ENCODE data around the gene RASGRF2. TPM values are rescaled to one million over a fixed set of nuclear protein-coding genes. Genes with fewer than 3 reads are reported as not detected.

The RASGRF2 gene
- total and polyA plus RNA-seq, 2 experiments from 2014 or later: 0.04 TPM; not detected in 1

GRCh38 chr5:80926536-80926935 is 33.6 kb upstream of the RASGRF2 start:
- Histone ChIP-seq H3K79me2 (ENCODE audit: insufficient read depth) (no peaks in the 10 kb centered on the region), H2AFZ (no peak overlapping the region), H3K36me3 (ENCODE audit: low read depth) (no peaks in the 10 kb centered on the region), H3K9me3 (ENCODE audit: low read depth) (no peaks in the 10 kb centered on the region), H3K4me2 (ENCODE audit: unreplicated experiment) (no peak overlapping the region), H4K20me1 (ENCODE audit: insufficient read depth) (no peaks in the 10 kb centered on the region), H3K9me2 (ENCODE audit: insufficient read depth) (no peaks in the 10 kb centered on the region), H3K4me1 (ENCODE audit: insufficient read depth) (no peaks in the 10 kb centered on the region), H3K27ac (no peak overlapping the region), H3K9ac (no peak overlapping the region), H3K27me3 (replicated peaks; ENCODE audit: insufficient read depth) (no peaks in the 10 kb centered on the region), H3F3A (ENCODE audit: insufficient read depth) (no peaks in the 10 kb centered on the region), H3K4me3 (no peak overlapping the region)
- no peak for TF ChIP-seq EZH2phosphoT487 (IDR thresholded peaks at IDR 0.05; ENCODE audit: insufficient read depth, low read depth)
- TF ChIP-seq EZH2 (IDR thresholded peaks at IDR 0.05; ENCODE audit: insufficient read depth, poor library complexity, severe bottlenecking): no peak
- in situ Hi-C loops (cut with MboI): no loop called here
- DNase-seq: no peak
- 48% methylated on average over 1 of the region's 1 CpG for WGBS, 2 experiments (ENCODE audit: low coverage in 1 of 2, low lambda C conversion rate in 2 of 2, missing lambda C conversion rate in 2 of 2)

DNA sequence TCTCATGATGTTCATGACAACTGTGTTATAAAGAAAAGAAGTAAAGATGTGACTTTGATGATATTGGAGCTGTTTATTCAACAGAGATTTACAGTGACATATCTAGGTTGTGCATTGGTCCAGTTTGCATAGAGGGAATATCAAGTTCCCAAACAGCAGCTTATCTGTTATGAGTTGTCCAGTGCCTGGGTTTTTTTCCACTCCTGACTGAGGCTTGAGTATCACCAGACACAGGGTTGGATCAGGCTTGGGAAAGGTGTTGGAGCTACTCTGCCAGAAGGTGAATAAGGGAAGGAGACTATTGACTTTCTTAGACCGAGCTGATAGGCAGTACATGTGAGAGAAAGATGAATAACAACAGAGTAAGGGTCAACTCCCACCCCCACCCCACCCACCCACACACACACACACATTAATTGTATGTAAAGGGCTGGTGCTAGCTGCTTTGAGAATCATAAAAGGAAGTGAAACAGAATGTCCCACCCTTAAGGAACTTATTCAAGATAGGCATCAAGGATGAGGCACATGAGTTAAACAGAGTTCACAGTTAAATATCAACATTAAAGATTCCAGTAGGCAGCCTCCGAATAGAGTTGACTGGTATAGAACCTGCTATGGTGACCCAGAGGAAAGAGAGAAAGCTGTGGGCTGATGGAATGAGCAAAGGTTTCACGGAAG is 33.0 kb upstream of the RASGRF2 start:
- Histone ChIP-seq H3K79me2 (ENCODE audit: insufficient read depth) (no peaks in the 10 kb centered on the region), H3K27ac (no peak overlapping the region), H3K4me2 (ENCODE audit: unreplicated experiment) (no peak overlapping the region), H3K4me3 (no peak overlapping the region), H3K27me3 (replicated peaks; ENCODE audit: insufficient read depth) (no peaks in the 10 kb centered on the region), H2AFZ (no peak overlapping the region), H4K20me1 (ENCODE audit: insufficient read depth) (no peaks in the 10 kb centered on the region), H3K9ac (no peak overlapping the region), H3F3A (ENCODE audit: insufficient read depth) (no peaks in the 10 kb centered on the region), H3K4me1 (ENCODE audit: insufficient read depth) (no peaks in the 10 kb centered on the region), H3K9me2 (ENCODE audit: insufficient read depth) (no peaks in the 10 kb centered on the region), H3K9me3 (ENCODE audit: low read depth) (no peaks in the 10 kb centered on the region), H3K36me3 (ENCODE audit: low read depth) (no peaks in the 10 kb centered on the region)
- no peak for DNase-seq
- in situ Hi-C loops (cut with MboI): no loop called here
- WGBS, 2 experiments (ENCODE audit: low coverage in 1 of 2, low lambda C conversion rate in 2 of 2, missing lambda C conversion rate in 2 of 2): 71 to 80% methylated on average over 3 of the region's 3 CpGs
- no peak for TF ChIP-seq EZH2phosphoT487 (IDR thresholded peaks at IDR 0.05; ENCODE audit: insufficient read depth, low read depth)
- TF ChIP-seq EZH2 (IDR thresholded peaks at IDR 0.05; ENCODE audit: insufficient read depth, poor library complexity, severe bottlenecking): no peak

DNA sequence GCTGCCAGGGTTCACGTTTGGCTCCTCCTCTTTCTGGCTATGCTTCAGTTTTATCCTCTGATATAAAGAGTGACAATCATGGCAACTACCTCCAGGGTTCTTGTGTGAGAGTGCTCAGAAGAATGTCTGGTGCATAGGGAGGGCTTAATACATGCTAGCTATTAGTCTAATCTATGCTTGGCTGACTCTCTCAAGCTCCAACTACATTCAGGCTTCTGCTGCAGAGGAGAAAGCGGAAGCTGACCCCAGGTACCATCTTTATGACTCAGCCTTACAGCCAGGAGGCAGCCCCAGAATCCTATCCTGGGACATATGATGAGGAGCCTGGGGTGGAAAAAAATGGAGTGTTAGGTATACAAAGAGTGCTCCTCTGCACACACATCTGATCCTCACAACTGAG is 32.1 kb upstream of the RASGRF2 start:
- H2AFZ ChIP-seq: no peak overlapping the region
- WGBS, 2 experiments (ENCODE audit: low coverage in 1 of 2, low lambda C conversion rate in 2 of 2, missing lambda C conversion rate in 2 of 2): 37 to 50% methylated on average over 2 of the region's 2 CpGs
- H3F3A ChIP-seq (ENCODE audit: insufficient read depth): no peaks in the 10 kb centered on the region
- H3K9ac ChIP-seq: no peak overlapping the region
- no peaks in the 10 kb centered on the region for H3K36me3 ChIP-seq (ENCODE audit: low read depth)
- H3K9me3 ChIP-seq (ENCODE audit: low read depth): no peaks in the 10 kb centered on the region
- DNase-seq: no peak
- no peaks in the 10 kb centered on the region for H3K27me3 ChIP-seq (replicated peaks; ENCODE audit: insufficient read depth)
- no peaks in the 10 kb centered on the region for H3K79me2 ChIP-seq (ENCODE audit: insufficient read depth)
- no peaks in the 10 kb centered on the region for H3K4me1 ChIP-seq (ENCODE audit: insufficient read depth)
- H3K9me2 ChIP-seq (ENCODE audit: insufficient read depth): no peaks in the 10 kb centered on the region
- in situ Hi-C loops (cut with MboI): no loop called here
- H4K20me1 ChIP-seq (ENCODE audit: insufficient read depth): no peaks in the 10 kb centered on the region
- TF ChIP-seq EZH2phosphoT487 (IDR thresholded peaks at IDR 0.05; ENCODE audit: insufficient read depth, low read depth): no peak
- TF ChIP-seq EZH2 (IDR thresholded peaks at IDR 0.05; ENCODE audit: insufficient read depth, poor library complexity, severe bottlenecking): no peak
- H3K27ac ChIP-seq: no peak overlapping the region
- no peak overlapping the region for H3K4me2 ChIP-seq (ENCODE audit: unreplicated experiment)
- no peak overlapping the region for H3K4me3 ChIP-seq

GRCh38 chr5:80930940-80931339 is 29.2 kb upstream of the RASGRF2 start:
- H4K20me1 ChIP-seq (ENCODE audit: insufficient read depth): no peaks in the 10 kb centered on the region
- no peaks in the 10 kb centered on the region for H3K27me3 ChIP-seq (replicated peaks; ENCODE audit: insufficient read depth)
- no peak overlapping the region for H3K4me2 ChIP-seq (ENCODE audit: unreplicated experiment)
- H3K9me3 ChIP-seq (ENCODE audit: low read depth): no peaks in the 10 kb centered on the region
- H3K4me3 ChIP-seq: no peak overlapping the region
- TF ChIP-seq EZH2phosphoT487 (IDR thresholded peaks at IDR 0.05; ENCODE audit: insufficient read depth, low read depth): no peak
- TF ChIP-seq EZH2 (IDR thresholded peaks at IDR 0.05; ENCODE audit: insufficient read depth, poor library complexity, severe bottlenecking): no peak
- no peaks in the 10 kb centered on the region for H3K36me3 ChIP-seq (ENCODE audit: low read depth)
- H3K9me2 ChIP-seq (ENCODE audit: insufficient read depth): no peaks in the 10 kb centered on the region
- in situ Hi-C loops (cut with MboI): no loop called here
- H3K9ac ChIP-seq: no peak overlapping the region
- 75 to 76% methylated on average over 3 of the region's 3 CpGs for WGBS, 2 experiments (ENCODE audit: low coverage in 1 of 2, low lambda C conversion rate in 2 of 2, missing lambda C conversion rate in 2 of 2)
- no peak overlapping the region for H3K27ac ChIP-seq
- no peak overlapping the region for H2AFZ ChIP-seq
- no peak for DNase-seq
- no peaks in the 10 kb centered on the region for H3K4me1 ChIP-seq (ENCODE audit: insufficient read depth)
- no peaks in the 10 kb centered on the region for H3K79me2 ChIP-seq (ENCODE audit: insufficient read depth)
- no peaks in the 10 kb centered on the region for H3F3A ChIP-seq (ENCODE audit: insufficient read depth)

Data from GM23248 (cell line).